ENCODE results near the gene TMEM203.
"Not testable (repeated sequence)": the region's sequence is repeated elsewhere in the genome, so short reads cannot be mapped to it uniquely, and the experiment has no call there.

TMEM203 gene

GRCh38 chr9:137241490-137242268 is 36.2 kb upstream of the TMEM203 start:
- DNase-seq, result peak; percentile 44

- peak; percentile 100 for DNase-seq
Measured at GRCh38 chr9:137240841-137241489, 35.5 kb upstream of the TMEM203 start, which contains the start of gene TUBB4B. Gene TUBB4B (plus strand): TSS chr9:137241287. CDS start chr9:137241361, 74 bp downstream.

- no peak for DNase-seq
Measured at GRCh38 chr9:137240318-137240840, 34.9 kb upstream of the TMEM203 start.

- DNase-seq, result not testable (repeated sequence)
Measured at GRCh38 chr9:137239541-137240200, 34.2 kb upstream of the TMEM203 start.

- no peak for DNase-seq
Measured at GRCh38 chr9:137237759-137238726, 32.6 kb upstream of the TMEM203 start.

- no peak for DNase-seq
Measured at GRCh38 chr9:137236936-137237421, 31.5 kb upstream of the TMEM203 start.

- peak; percentile 23 for DNase-seq
Measured at GRCh38 chr9:137236238-137236935, 30.9 kb upstream of the TMEM203 start.

GRCh38 chr9:137235424-137236237 is 30.2 kb upstream of the TMEM203 start:
- DNase-seq, result no peak

GRCh38 chr9:137234758-137235423 is 29.4 kb upstream of the TMEM203 start:
- no peak for DNase-seq

GRCh38 chr9:137234055-137234697 is 28.7 kb upstream of the TMEM203 start:
- DNase-seq, result no peak

GRCh38 chr9:137233143-137233980 is 27.9 kb upstream of the TMEM203 start:
- no peak for DNase-seq

GRCh38 chr9:137232510-137232909 is 27.1 kb upstream of the TMEM203 start:
- no peak for DNase-seq

GRCh38 chr9:137232101-137232500 is 26.7 kb upstream of the TMEM203 start:
- DNase-seq, result no peak

GRCh38 chr9:137231372-137232039 is 26.1 kb upstream of the TMEM203 start:
- DNase-seq, result no peak

- no peak for DNase-seq
Measured at GRCh38 chr9:137230705-137231371, 25.4 kb upstream of the TMEM203 start, which contains the start of gene SLC34A3. Gene SLC34A3 (plus strand): TSS chr9:137230901. CDS start chr9:137231703, 802 bp downstream.

- DNase-seq, result no peak
Measured at GRCh38 chr9:137229903-137230704, 24.7 kb upstream of the TMEM203 start.
